Glutamatergic neuron (in vitro differentiated cells): ENCODE measurements around the gene CYBA. TPM values are rescaled to one million over a fixed set of nuclear protein-coding genes. Genes with fewer than 3 reads are reported as not detected.
A peak's percentile ranks its signal among the peaks of the same experiment; 100 is the strongest.

Source experiments
- DNase-seq: peaks from one replicate; pipeline ENCODE4 v3.0.0; 2022
- H3K27ac Mint-ChIP-seq: one replicate; pipeline ENCODE4 v1.8.0; 2020; ENCODE audit warnings: mild to moderate bottlenecking, mixed read lengths, inconsistent platforms; ENCODE audit not compliant: unreplicated experiment
- H3K27me3 Mint-ChIP-seq: one replicate; pipeline ENCODE4 v1.8.0; 2020; ENCODE audit warnings: mild to moderate bottlenecking, moderate library complexity, mixed read lengths, inconsistent platforms; ENCODE audit not compliant: unreplicated experiment
- H3K36me3 Mint-ChIP-seq: one replicate; pipeline ENCODE4 v1.8.0; 2020; ENCODE audit warnings: mild to moderate bottlenecking, mixed read lengths, inconsistent platforms; ENCODE audit not compliant: unreplicated experiment
- H3K4me1 Mint-ChIP-seq: one replicate; pipeline ENCODE4 v1.8.0; 2020; ENCODE audit warnings: mild to moderate bottlenecking, low read depth, mixed read lengths, inconsistent platforms; ENCODE audit not compliant: unreplicated experiment
- H3K4me3 Mint-ChIP-seq: one replicate; pipeline ENCODE4 v1.8.0; 2020; ENCODE audit warnings: mild to moderate bottlenecking, mixed read lengths, inconsistent platforms; ENCODE audit not compliant: unreplicated experiment
- H3K9me3 Mint-ChIP-seq: one replicate; pipeline ENCODE4 v1.8.0; 2020; ENCODE audit warnings: mild to moderate bottlenecking, moderate library complexity, mixed read lengths, inconsistent platforms; ENCODE audit not compliant: unreplicated experiment
- CTCF ChIP-seq: fragments of 200-600 bp; sonication (generic); IDR thresholded peaks from one replicate; pipeline ENCODE4 v1.5.0; 2021; ENCODE audit not compliant: partially characterized antibody, unreplicated experiment
- total RNA-seq: library from RNA; stranded (reverse); fragmentation: NEBNext Ultra II Directional; extraction: Animal tissue kit (Norgen Biotek cat#: 25700); gene quantifications from one replicate; pipeline ENCODE4 v1.2.1, GENCODE V29; 2021; ENCODE audit not compliant: unreplicated experiment

CYBA gene
- total RNA-seq, 1 donor from 2014 or later, result 28.7 TPM

- H3K27ac Mint-ChIP-seq, result no peak overlapping the region
These were observed 26.9 kb upstream of the CYBA start for GRCh38 chr16:88677721-88678120.

GRCh38 chr16:88676502-88677242 is 25.8 kb upstream of the CYBA start:
- H3K4me1 Mint-ChIP-seq, result no peaks in the 10 kb centered on the region
- DNase-seq, result no peak
- no peak for TF ChIP-seq CTCF

More at GRCh38 chr16:88677721-88678120, 26.9 kb upstream of the CYBA start:
- Mint-ChIP-seq H3K36me3 (no peaks in the 10 kb centered on the region), H3K4me1 (no peaks in the 10 kb centered on the region), H3K27me3 (peaks cover 3% of the 10 kb centered on the region), H3K9me3 (peaks cover 2% of the 10 kb centered on the region), H3K4me3 (no peak overlapping the region)
- no peak for DNase-seq
- TF ChIP-seq CTCF, result no peak

GRCh38 chr16:88673716-88674379 is 23.0 kb upstream of the CYBA start:
- H3K4me3 Mint-ChIP-seq, result no peak overlapping the region
- peaks cover 2% of the 10 kb centered on the region for H3K9me3 Mint-ChIP-seq
- H3K4me1 Mint-ChIP-seq, result no peaks in the 10 kb centered on the region
- DNase-seq, result no peak
- no peak for TF ChIP-seq CTCF
- no peaks in the 10 kb centered on the region for H3K36me3 Mint-ChIP-seq
- H3K27ac Mint-ChIP-seq, result no peak overlapping the region
- no peaks in the 10 kb centered on the region for H3K27me3 Mint-ChIP-seq

More at GRCh38 chr16:88676502-88677242, 25.8 kb upstream of the CYBA start:
- H3K4me3 Mint-ChIP-seq, result no peak overlapping the region
- peaks cover 3% of the 10 kb centered on the region for H3K27me3 Mint-ChIP-seq
- H3K36me3 Mint-ChIP-seq, result no peaks in the 10 kb centered on the region
- no peak overlapping the region for H3K27ac Mint-ChIP-seq
- H3K9me3 Mint-ChIP-seq, result peaks cover 2% of the 10 kb centered on the region

GRCh38 chr16:88672776-88673175 is 21.9 kb upstream of the CYBA start:
- Mint-ChIP-seq H3K4me1 (no peaks in the 10 kb centered on the region), H3K4me3 (no peak overlapping the region), H3K27me3 (no peaks in the 10 kb centered on the region), H3K27ac (no peak overlapping the region), H3K36me3 (no peaks in the 10 kb centered on the region), H3K9me3 (peaks cover 5% of the 10 kb centered on the region)
- TF ChIP-seq CTCF, result peak; percentile 22
- peak; percentile 63 for DNase-seq

GRCh38 chr16:88671806-88672205 is 21.0 kb upstream of the CYBA start:
- no peaks in the 10 kb centered on the region for H3K36me3 Mint-ChIP-seq
- no peak for DNase-seq
- H3K27me3 Mint-ChIP-seq, result peaks cover 3% of the 10 kb centered on the region
- no peak overlapping the region for H3K4me3 Mint-ChIP-seq
- H3K9me3 Mint-ChIP-seq, result peaks cover 6% of the 10 kb centered on the region
- TF ChIP-seq CTCF, result no peak
- no peak overlapping the region for H3K27ac Mint-ChIP-seq
- peaks cover 2% of the 10 kb centered on the region for H3K4me1 Mint-ChIP-seq
